H9 (cell line): ENCODE measurements around the gene DIP2C. TPM values are rescaled to one million over a fixed set of nuclear protein-coding genes. Genes with fewer than 3 reads are reported as not detected.

ENCODE experiments used
- DNase-seq: peaks from one replicate; pipeline ENCODE4 v3.0.0-alpha.2; 2017
- H2AFZ ChIP-seq: one replicate; pipeline ENCODE4 v1.6.1; 2013; ENCODE audit warnings: mild to moderate bottlenecking, low read length, control low read depth, moderate library complexity
- H2AK5ac ChIP-seq: 2 replicates; pipeline ENCODE4 v1.6.1; 2013; ENCODE audit warnings: low read length, control low read depth, mixed read lengths; ENCODE audit not compliant: insufficient read length
- H2BK120ac ChIP-seq: one replicate; pipeline ENCODE4 v1.6.1; 2013; ENCODE audit warnings: low read depth, mild to moderate bottlenecking, low read length, control low read depth, inconsistent platforms; ENCODE audit not compliant: poor library complexity, severe bottlenecking
- H2BK12ac ChIP-seq: 2 replicates; pipeline ENCODE4 v1.6.1; 2013; ENCODE audit warnings: low read length, control low read depth, mixed read lengths, low read depth; ENCODE audit not compliant: insufficient read length
- H2BK15ac ChIP-seq: 2 replicates; pipeline ENCODE4 v1.6.1; 2013; ENCODE audit warnings: low read depth, low read length, control low read depth
- H2BK20ac ChIP-seq: one replicate; pipeline ENCODE4 v1.6.1; 2013; ENCODE audit warnings: low read depth, mild to moderate bottlenecking, low read length, control low read depth, inconsistent platforms; ENCODE audit not compliant: poor library complexity, severe bottlenecking
- H2BK5ac ChIP-seq: 2 replicates; pipeline ENCODE4 v1.6.1; 2013; ENCODE audit warnings: low read length, control low read depth, mixed read lengths; ENCODE audit not compliant: insufficient read length
- H3K14ac ChIP-seq: 2 replicates; pipeline ENCODE4 v1.6.1; 2013; ENCODE audit warnings: low read length, control low read depth; ENCODE audit not compliant: insufficient read depth
- H3K18ac ChIP-seq: 2 replicates; pipeline ENCODE4 v1.6.1; 2013; ENCODE audit warnings: low read depth, mild to moderate bottlenecking, mixed read lengths, low read length, control low read depth; ENCODE audit not compliant: insufficient read length
- H3K23ac ChIP-seq: 2 replicates; pipeline ENCODE4 v1.6.1; 2013; ENCODE audit warnings: low read length, control low read depth, mixed read lengths, low read depth; ENCODE audit not compliant: insufficient read length
- H3K23me2 ChIP-seq: 2 replicates; pipeline ENCODE4 v1.6.1; 2013; ENCODE audit warnings: low read depth, mild to moderate bottlenecking, mixed read lengths, low read length, control low read depth; ENCODE audit not compliant: insufficient read length, poor library complexity, severe bottlenecking
- H3K27ac ChIP-seq: 2 replicates; pipeline ENCODE4 v1.5.1; 2013; ENCODE audit warnings: low read length, control low read depth, mixed read lengths, low read depth; ENCODE audit not compliant: insufficient read length
- H3K27me3 ChIP-seq: 2 replicates; pipeline ENCODE4 v1.6.1; 2013; ENCODE audit warnings: low read length, control low read depth, inconsistent platforms; ENCODE audit not compliant: insufficient read depth
- H3K4ac ChIP-seq: 2 replicates; pipeline ENCODE4 v1.6.1; 2013; ENCODE audit warnings: low read depth, mild to moderate bottlenecking, control low read depth, inconsistent platforms, low read length, moderate library complexity
- H3K4me1 ChIP-seq: 2 replicates; pipeline ENCODE4 v1.6.1; 2013; ENCODE audit warnings: low read length, control low read depth, inconsistent platforms; ENCODE audit not compliant: insufficient read depth
- H3K4me2 ChIP-seq: 2 replicates; pipeline ENCODE4 v1.6.1; 2013; ENCODE audit warnings: low read length, control low read depth, mixed read lengths; ENCODE audit not compliant: insufficient read length, insufficient read depth
- H3K56ac ChIP-seq: 2 replicates; pipeline ENCODE4 v1.6.1; 2013; ENCODE audit warnings: low read depth, mild to moderate bottlenecking, mixed read lengths, low read length, control low read depth; ENCODE audit not compliant: insufficient read length
- H3K79me1 ChIP-seq: 2 replicates; pipeline ENCODE4 v1.6.1; 2013; ENCODE audit warnings: low read depth, mild to moderate bottlenecking, moderate library complexity, low read length, control low read depth, inconsistent platforms; ENCODE audit not compliant: insufficient read depth, poor library complexity, severe bottlenecking
- H3K79me2 ChIP-seq: 2 replicates; pipeline ENCODE4 v1.6.1; 2013; ENCODE audit warnings: low read length, control low read depth, inconsistent platforms; ENCODE audit not compliant: insufficient read depth
- H3K9ac ChIP-seq: 2 replicates; pipeline ENCODE4 v1.6.1; 2013; ENCODE audit warnings: low read length, control low read depth, mixed read lengths; ENCODE audit not compliant: insufficient read length; ENCODE audit errors: extremely low read depth
- H3K9me3 ChIP-seq: one replicate; pipeline ENCODE4 v1.6.1; 2013; ENCODE audit warnings: low read depth, low read length, inconsistent platforms; ENCODE audit not compliant: control insufficient read depth
- H3T11ph ChIP-seq: one replicate; pipeline ENCODE4 v1.6.1; 2013; ENCODE audit warnings: mild to moderate bottlenecking, low read length, control low read depth, inconsistent platforms
- H4K20me1 ChIP-seq: one replicate; pipeline ENCODE4 v1.6.1; 2013; ENCODE audit not compliant: control insufficient read depth, insufficient read length, insufficient read depth
- H4K5ac ChIP-seq: 2 replicates; pipeline ENCODE4 v1.6.1; 2013; ENCODE audit warnings: low read depth, mild to moderate bottlenecking, mixed read lengths, low read length, control low read depth; ENCODE audit not compliant: insufficient read length
- H4K8ac ChIP-seq: replicated peaks from 2 replicates; pipeline ENCODE4 v1.6.1; 2013; ENCODE audit warnings: low read length, control low read depth, mixed read lengths, low read depth; ENCODE audit not compliant: insufficient read length
- H4K91ac ChIP-seq: 2 replicates; pipeline ENCODE4 v1.6.1; 2013; ENCODE audit warnings: low read depth, mild to moderate bottlenecking, moderate library complexity, mixed read lengths, low read length, control low read depth; ENCODE audit not compliant: insufficient read length
- H3K27ac Mint-ChIP-seq, 3 experiments: 2 replicates in 2 of 3; 3 replicates in 1 of 3; pipeline ENCODE4 v1.8.0; 2020 to 2021; ENCODE audit warnings: mixed read lengths in 3 of 3, mild to moderate bottlenecking in 1 of 3, moderate library complexity in 1 of 3
- H3K27me3 Mint-ChIP-seq: 2 replicates; pipeline ENCODE4 v1.8.0; 2021; ENCODE audit warnings: low read depth, mild to moderate bottlenecking, moderate library complexity, mixed read lengths
- H3K36me3 Mint-ChIP-seq, 3 experiments: 2 replicates in 2 of 3; 3 replicates in 1 of 3; pipeline ENCODE4 v1.8.0; 2020 to 2021; ENCODE audit warnings: low read depth in 3 of 3, mixed read lengths in 3 of 3; ENCODE audit not compliant: insufficient read depth in 1 of 3
- H3K4me1 Mint-ChIP-seq, 2 experiments: 2 replicates each; pipeline ENCODE4 v1.8.0; 2020; ENCODE audit warnings: mixed read lengths in 2 of 2
- H3K4me3 Mint-ChIP-seq, 2 experiments: 2 replicates in 1 of 2; 3 replicates in 1 of 2; pipeline ENCODE4 v1.8.0; 2020 to 2021; ENCODE audit warnings: mild to moderate bottlenecking in 2 of 2, mixed read lengths in 2 of 2, moderate library complexity in 1 of 2
- H3K9me3 Mint-ChIP-seq, 2 experiments: 2 replicates in 1 of 2; 3 replicates in 1 of 2; pipeline ENCODE4 v1.8.0; 2020; ENCODE audit warnings: mild to moderate bottlenecking in 2 of 2, mixed read lengths in 2 of 2, moderate library complexity in 1 of 2
- CTCF ChIP-seq: fragments of 200-600 bp; sonication (generic); conservative IDR thresholded peaks from 3 replicates; pipeline ENCODE4 v1.8.0; 2021; ENCODE audit warnings: antibody characterized with exemption, mild to moderate bottlenecking
- WGBS: extraction: QIAGEN DNeasy Blood & Tissue Kit; methylation state at CpG from one replicate; pipeline ENCODE4 v1.1.7; 2013; ENCODE audit warnings: missing lambda C conversion rate, low lambda C conversion rate, mixed read lengths; ENCODE audit not compliant: insufficient read length; ENCODE audit errors: extremely low coverage; 5-methylcytosine and 5-hydroxymethylcytosine counted together
- total RNA-seq: library from RNA; stranded (reverse); gene quantifications from 2 replicates; pipeline ENCODE4 v1.2.1, GENCODE V29; 2021

Gene DIP2C
- total RNA-seq, 1 experiment from 2014 or later, result 7.9 TPM

DNA sequence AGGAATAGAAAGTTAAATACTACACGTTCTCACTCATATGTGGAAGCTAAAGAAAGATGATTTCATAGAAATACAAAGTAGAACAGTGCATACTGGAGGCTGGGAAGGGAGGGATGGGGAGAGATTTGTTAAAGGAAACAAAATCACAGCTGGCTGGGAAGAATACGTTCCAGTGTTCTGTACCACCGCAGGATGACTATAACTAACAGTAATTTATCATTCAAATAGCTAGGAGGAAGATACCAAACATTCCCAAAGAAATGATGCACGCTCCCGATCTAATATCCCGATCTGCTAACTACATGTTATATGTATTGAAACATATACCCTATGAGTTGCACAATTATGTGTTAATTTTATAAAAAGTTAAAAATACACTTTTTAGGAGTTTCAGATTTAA is 391.9 kb downstream of the DIP2C start:
- no peak overlapping the region for H4K91ac ChIP-seq
- H3K9me3 ChIP-seq, result no peaks in the 10 kb centered on the region
- H3K27me3 Mint-ChIP-seq, result no peaks in the 10 kb centered on the region
- H2BK15ac ChIP-seq, result no peak overlapping the region
- H3K36me3 Mint-ChIP-seq, result peaks cover 0 to 9% (median 7%) of the 10 kb centered on the region in 3 experiments; a peak in 3 of 7 replicates
- H2BK12ac ChIP-seq, result no peak overlapping the region
- DNase-seq, result no peak
- no peak overlapping the region for H2BK5ac ChIP-seq
- H3T11ph ChIP-seq, result no peak overlapping the region
- H3K23ac ChIP-seq, result no peak overlapping the region
- H3K27ac Mint-ChIP-seq, result no peak overlapping the region
- H3K4me1 Mint-ChIP-seq, result peaks cover 0 to 4% of the 10 kb centered on the region in 2 experiments; a peak in 2 of 4 replicates
- H3K79me2 ChIP-seq, result no peaks in the 10 kb centered on the region
- H2AFZ ChIP-seq, result no peak overlapping the region
- no peak overlapping the region for H3K14ac ChIP-seq
- H3K23me2 ChIP-seq, result no peaks in the 10 kb centered on the region
- H2AK5ac ChIP-seq, result no peak overlapping the region
- H3K9me3 Mint-ChIP-seq, result peaks cover 0 to 2% of the 10 kb centered on the region in 2 experiments; a peak in 1 of 5 replicates
- H3K79me1 ChIP-seq, result no peaks in the 10 kb centered on the region
- WGBS, result no CpG with 5 or more reads among the region's 6 CpGs
- H3K27ac ChIP-seq, result no peak overlapping the region
- no peaks in the 10 kb centered on the region; the same call in 1 of the 2 replicates for H3K27me3 ChIP-seq
- H3K4me3 Mint-ChIP-seq, result no peak overlapping the region
- H4K20me1 ChIP-seq, result no peaks in the 10 kb centered on the region
- no peak overlapping the region for H3K18ac ChIP-seq
- no peak overlapping the region for H3K56ac ChIP-seq
- H3K9ac ChIP-seq, result no peak overlapping the region
- no peaks in the 10 kb centered on the region for H3K4me1 ChIP-seq
- H2BK20ac ChIP-seq, result no peak overlapping the region
- H3K4me2 ChIP-seq, result no peak overlapping the region
- no peak overlapping the region for H2BK120ac ChIP-seq
- H3K4ac ChIP-seq, result no peak overlapping the region
- TF ChIP-seq CTCF, result no peak
- H4K8ac ChIP-seq, result no peak overlapping the region
- H4K5ac ChIP-seq, result no peak overlapping the region
